DLD1 (cell line): Measurements from ENCODE around the gene HPGDS.

Experiments used
- in situ Hi-C: cut with HindIII; loops from 2 replicates; pipeline ENCODE4 v1.10.0; 2017; ENCODE audit warnings: low sequenced_read_pairs

Gene HPGDS

DNA sequence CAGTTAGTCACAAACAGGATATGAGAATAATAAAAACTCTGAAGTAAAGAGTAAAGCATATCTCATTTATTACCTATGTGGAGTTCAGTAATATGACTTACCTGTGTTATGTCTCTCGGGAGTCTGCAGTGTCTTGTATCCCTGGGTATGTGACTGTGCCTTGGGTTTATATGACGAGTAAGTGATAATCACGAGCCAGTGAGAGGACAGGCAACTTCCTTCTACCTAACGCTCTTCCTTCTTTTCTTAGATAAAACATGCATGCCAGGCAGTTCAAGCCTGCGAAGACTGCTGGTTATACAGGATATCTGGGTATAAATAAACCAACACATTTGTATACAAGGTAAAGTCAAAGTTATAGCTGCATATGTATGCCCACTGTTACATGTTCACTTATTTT, at the start of gene HPGDS:
HPGDS (minus strand) TSS at position 143 of the 400 bp plus-strand sequence. CDS start 8,207 bp downstream, outside the sequence.
- in situ Hi-C loops = no loop called here

DNA sequence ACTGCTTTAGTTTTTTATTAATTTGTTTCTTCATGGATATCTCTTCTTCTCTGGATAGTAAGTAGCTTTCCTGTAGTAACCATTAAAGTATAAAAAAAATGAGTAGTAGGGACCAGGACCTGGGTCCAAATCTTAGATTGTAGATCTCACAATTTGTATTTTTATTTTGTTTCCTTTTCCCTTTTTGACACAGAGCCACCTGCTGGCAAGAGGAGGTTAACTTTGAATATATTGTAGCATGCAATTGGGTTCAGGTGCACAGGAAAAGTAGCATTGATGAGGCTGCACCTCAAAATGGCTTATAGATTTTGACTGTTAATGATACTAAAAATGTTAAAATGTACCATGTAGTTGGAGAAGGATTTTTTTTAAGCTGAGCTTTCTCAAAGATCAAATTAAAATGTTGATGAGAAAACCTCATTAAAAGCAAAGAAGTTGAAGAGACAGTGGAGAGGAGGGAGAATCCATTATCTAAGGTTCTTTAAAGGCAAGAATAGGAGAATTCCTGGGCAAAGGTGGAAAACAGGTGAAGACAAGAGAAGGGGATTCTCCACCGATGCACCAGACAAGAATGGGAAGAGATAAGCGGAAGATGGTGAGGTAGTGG, 48.3 kb upstream of the HPGDS start:
- in situ Hi-C loops = loop anchor here (25.0 kb wide), 1 partner anchor 196 kb away; no protein-coding TSS in a partner anchor

DNA sequence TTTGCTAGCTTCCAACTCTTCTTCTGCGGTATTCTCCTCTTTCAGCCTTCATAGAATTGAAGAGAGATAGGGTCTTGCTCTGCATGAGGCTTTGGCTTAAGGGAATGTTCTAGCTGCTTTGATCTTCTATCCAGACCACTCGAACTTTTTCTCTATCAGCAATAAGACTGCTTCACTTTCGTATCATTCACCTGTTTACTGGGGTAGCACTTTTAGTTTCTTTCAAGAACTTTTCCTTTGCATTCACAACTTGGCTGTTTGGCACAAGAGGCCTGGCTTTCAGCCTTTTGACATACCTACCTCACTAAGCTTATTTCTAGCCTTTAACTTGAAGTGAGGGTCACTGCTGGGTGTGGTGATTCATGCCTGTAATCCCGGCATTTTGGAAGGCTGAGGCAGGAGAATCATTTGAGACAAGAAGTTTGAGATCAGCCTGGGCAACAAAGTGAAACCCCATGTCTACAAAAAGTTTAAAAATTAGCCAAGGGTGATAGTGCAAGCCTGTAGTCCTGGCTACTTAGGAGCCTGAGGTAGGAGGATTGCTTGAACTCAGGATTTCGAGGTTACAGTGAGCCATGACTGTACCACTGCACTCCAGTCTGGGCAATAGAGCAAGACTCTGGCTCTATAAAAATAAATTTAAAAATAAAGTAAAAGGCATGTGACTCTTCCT, 47.1 kb upstream of the HPGDS start:
- in situ Hi-C loops = loop anchor here (25.0 kb wide), 1 partner anchor 198 kb away; no protein-coding TSS in a partner anchor

DNA sequence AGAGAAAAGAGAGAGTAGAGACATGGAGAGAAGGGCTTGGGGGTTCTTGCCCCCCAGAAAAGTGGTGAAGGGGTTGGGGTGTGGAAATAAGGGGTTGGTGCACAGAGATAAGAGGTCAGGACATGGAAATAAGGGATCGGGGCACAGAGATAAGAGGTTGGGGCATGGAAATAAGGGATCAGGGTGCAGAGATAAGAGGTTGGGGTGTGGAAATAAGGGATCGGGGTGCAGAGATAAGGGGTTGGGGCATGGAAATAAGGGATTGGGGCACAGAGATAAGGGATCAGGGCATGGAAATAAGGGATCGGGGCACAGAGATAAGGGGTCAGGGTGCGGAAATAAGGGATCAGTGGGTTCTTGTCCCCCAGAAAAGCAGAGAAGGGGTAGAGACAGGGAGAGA, 45.3 kb upstream of the HPGDS start:
- in situ Hi-C loops = loop anchor here (25.0 kb wide), 1 partner anchor 199 kb away; no protein-coding TSS in a partner anchor

DNA sequence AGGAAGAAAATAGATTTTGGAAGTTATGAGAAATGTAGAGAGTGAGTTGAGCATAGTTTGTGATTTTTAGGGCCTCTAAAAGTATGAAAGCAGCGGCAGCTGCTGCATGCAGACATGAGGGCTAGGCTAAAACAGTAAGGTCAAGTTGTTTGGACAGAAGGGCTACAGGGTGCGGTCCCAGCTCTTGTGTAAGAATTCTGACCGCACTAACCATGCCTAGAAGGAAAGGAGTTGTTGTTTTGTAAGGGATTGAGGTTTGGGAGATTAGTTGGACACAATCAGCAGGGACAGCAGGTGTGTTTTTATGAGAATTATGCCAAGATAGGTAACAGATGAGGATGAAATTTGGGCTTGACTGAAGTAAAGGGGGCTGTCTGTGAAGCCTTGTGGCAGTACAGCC, 42.8 kb upstream of the HPGDS start:
- in situ Hi-C loops = loop anchor here (25.0 kb wide), 1 partner anchor 202 kb away; no protein-coding TSS in a partner anchor

DNA sequence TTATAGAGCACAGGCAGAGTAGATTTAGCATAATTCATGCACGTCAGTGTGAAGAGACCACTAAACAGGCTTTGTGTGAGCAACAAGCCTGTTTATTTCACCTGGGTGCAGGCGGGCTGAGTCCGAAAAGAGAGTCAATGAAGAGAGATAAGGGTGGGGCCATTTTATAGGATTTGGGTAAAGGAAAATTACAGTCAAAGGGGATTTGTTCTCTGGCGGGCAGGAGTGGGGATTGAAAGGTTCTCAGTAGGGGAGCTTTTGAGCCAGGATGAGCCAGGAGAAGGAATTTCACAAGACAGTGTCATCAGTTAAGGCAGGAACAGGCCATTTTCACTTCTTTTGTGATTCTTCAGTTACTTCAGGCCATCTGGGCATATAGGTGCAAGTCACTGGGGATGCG, 40.3 kb upstream of the HPGDS start:
- in situ Hi-C loops = loop anchor here (25.0 kb wide), 1 partner anchor 204 kb away; no protein-coding TSS in a partner anchor

DNA sequence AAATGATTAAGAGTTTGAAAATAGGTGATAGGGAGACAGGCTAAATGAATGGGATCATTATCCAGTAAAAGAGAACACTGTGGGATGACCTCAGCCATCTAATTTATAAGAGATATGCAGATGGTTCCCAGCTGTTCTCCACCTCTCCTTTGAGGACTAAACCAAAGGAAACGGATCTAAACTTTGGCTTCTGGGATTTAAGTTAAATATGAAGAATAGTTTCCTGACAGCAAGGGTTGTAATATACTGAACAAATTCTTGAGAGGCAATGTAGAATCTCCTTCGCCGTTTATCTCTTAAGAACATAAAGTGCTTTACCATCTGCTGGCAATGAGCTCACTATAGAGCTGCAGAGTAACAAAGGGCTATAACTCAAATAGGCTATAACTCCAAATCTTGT, 35.4 kb upstream of the HPGDS start:
- in situ Hi-C loops = loop anchor here (25.0 kb wide), 1 partner anchor 209 kb away; no protein-coding TSS in a partner anchor

DNA sequence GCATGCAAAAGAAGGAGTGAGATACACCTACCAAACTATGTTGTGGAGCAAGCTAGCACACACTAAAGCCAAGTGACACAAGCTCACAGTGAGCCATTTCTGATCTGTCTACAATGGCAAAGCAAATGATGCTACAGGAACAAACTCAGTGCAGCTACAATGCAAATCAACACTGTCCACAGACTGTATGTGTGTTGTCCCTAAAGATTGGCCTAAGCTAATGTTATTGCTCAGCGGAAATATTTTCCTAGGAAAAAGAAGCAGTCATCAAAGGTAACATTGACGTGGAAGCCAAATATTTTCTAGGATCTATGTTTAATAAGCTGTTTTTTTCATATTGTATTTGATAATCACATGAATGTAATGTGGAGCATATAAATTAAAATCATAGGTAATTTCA, 34.7 kb upstream of the HPGDS start:
- in situ Hi-C loops = loop anchor here (25.0 kb wide), 1 partner anchor 210 kb away; no protein-coding TSS in a partner anchor

DNA sequence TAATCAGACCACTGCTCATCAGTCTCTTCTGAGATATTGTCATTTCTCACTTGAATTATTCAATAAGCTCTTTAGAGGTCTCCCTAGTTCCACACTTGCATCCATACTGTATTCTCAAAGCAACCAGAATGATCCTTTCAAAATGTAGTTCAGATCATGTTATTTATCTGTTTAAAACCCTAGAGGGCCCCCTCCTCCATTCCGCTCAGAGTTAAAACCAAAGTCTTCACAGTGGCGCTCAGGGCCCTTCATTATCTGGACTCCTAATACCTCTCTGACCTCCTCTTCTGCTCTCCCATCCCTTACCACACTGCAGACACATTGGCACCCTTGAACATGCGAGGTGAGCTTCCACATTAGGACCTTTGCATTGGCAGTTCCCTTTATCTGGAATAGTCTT, 32.7 kb upstream of the HPGDS start:
- in situ Hi-C loops = loop anchor here (25.0 kb wide), 1 partner anchor 212 kb away; no protein-coding TSS in a partner anchor

DNA sequence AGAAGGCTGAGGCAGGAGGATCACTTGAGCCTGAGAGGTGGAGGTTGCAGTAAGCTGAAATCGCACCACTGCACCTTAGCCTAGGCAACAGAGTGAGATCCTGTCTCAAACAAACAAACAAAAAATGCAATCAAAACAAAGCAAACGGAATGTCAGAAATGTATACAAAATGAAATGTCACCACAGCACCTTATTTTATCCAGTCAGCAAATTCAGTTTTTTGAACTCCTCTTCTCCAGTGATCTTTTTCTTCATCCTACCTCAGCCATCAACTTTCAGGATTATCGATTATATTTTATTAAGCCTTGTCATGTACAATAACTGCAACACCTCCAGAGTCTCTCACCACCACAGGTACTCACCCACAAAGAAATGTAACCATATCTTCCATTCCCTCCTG, 31.1 kb upstream of the HPGDS start:
- in situ Hi-C loops = no loop called here

DNA sequence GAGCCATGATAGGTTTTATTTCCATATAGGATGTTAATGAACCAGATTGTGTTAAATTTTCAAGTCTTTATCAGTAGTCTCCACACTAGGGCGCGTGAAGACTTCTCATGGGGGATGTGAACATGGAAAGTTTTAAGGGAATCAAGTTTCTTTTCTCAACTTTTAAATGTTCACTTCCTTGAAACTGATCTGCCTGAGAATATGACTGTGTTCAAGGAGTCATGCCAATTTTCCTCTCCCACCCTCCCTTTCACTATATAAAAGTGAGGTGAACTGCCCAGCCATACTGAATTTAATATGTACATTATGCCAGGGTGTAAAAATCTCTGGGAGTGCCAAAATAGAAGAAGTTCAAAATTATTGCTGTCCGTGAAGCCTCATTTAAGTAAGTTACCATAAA, 30.4 kb upstream of the HPGDS start:
- in situ Hi-C loops = no loop called here

DNA sequence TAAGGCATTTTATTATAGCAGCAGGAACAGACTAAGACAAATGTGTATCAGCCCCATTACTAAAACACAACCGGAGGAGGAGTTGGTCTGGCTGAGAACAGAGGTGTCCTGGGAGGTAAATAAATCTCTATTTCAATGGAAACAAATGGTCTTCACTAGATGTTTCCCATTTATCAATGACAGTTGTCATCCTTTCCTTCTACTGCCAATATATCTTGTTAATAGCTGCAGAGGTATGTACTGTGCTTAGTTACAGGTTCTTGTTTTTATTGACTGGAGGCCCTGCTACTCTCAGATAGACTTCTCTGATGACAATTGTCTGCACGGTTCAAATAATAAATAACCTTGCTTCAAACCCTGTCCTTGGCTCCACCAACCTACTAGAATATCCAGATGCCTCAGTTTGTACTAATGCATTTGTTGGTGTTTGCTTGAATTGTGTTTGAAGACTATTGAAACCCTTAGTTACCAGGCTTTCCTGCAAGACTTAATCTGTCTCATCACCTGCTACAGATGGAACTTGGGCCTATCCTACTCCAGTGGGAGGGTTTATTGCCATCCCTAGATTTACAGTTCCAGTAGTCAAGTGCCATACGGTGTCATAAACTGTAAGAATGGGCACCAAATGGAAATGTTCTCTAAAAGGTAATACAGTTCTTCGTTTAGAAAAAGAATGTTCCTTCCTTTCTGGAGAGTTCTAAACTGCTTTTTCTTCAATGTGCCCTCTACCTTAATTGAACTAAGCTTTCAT, 29.8 kb upstream of the HPGDS start:
- in situ Hi-C loops = no loop called here

DNA sequence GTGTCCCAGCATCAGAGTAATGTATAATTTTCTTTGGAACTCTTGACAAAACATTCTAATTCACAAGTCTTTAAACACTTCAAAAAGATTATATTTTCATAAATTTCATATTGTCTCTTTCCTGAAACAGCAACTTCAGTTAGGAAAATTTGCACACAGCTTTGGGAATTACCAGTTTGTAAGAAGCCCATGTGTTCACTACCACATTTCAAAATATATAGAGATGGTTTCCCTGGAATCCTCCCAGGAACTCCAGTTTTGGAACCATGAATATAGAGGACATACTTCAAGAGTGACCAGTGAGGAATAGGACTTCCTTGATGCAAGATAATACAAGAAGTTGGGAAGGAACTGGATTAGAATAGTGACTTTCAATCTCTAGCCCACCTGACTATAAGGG, 28.7 kb upstream of the HPGDS start:
- in situ Hi-C loops = no loop called here

DNA sequence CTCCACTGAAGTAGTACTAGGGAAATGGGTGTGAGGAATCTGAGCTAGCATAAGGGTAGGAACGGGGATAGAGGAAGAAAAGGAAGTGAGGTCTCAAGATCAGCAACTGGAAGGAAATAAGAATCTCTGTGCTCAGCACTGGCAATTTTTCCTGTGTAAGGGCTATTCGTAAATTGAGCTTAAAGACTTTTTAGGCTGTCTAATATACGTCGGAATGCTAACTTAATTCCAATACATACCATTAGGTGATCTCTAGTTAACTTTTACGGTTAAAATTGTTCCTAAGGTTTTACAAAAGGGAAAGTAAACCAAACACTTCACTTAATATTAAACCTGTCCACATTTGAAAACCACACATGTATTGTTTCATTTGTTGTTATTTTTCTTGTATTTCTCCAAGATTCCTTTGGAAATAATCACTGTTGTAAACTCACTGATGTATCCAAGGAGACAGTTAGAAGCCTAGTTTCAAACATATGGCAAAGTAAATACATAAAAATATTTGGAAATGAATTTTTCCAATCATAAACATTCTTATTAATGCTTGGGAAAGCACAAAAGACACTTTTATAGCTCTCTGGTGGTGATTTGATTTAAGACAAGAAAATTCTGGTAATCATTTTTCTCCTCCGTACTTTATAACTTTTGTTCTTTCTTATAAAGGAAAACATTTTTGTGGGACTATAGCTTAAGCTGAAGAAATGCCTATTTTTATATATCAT, 28.1 kb upstream of the HPGDS start:
- in situ Hi-C loops = no loop called here

DNA sequence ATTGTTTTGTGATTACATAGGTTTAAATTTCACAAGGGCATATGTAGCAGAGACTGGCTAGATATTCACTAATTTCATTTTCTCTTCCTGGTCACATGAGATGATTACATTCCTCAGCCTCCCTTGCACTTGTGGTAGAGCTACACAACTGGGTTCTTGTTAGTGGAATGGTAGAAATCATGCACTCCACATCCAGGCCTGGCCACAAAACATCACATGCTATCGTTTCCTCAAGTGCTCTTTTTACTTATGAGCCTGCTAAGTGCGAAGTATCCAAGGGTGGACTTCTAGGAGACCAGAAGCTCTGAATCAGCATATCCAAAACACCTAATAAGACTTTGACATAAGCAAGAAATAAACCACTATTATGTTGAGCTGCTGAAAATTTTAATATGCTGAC, 26.4 kb upstream of the HPGDS start:
- in situ Hi-C loops = no loop called here

DNA sequence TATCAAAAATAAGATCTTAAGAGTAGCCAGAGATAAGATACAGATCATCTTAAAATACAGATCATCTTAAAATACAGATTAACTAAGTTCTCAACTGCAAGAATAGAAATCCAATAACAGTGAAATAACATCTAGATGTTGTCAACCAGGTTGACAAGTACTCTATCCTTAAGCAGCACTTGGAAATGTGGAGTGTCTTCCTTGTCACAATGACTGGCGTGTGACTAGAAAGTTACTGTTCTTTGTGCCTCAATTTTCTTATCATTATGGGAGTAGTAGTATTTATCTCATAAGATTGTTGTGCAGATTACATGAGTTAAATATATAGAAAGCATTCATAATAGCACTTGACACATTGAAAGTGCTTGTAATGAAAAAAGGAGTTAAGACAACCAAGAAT, 25.8 kb upstream of the HPGDS start:
- in situ Hi-C loops = no loop called here

DNA sequence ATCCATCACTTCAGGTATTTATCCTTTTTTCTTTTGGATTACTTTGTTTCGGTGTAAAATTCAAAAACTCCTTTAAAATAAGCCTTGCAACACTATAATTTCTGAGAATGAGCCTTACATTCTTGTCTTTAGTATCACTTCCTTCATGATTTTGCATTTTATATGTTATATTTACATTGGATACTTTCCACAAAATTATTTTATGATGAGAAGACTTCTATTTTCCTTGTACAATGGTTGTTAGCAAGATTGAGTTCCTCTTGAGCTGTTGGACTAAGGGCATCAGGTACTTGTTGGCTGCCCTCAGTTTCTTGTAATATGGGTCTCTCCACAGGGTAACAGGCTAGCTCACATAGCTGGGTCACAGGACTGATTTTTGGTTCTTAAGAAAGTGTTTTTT, 22.7 kb upstream of the HPGDS start:
- in situ Hi-C loops = no loop called here

DNA sequence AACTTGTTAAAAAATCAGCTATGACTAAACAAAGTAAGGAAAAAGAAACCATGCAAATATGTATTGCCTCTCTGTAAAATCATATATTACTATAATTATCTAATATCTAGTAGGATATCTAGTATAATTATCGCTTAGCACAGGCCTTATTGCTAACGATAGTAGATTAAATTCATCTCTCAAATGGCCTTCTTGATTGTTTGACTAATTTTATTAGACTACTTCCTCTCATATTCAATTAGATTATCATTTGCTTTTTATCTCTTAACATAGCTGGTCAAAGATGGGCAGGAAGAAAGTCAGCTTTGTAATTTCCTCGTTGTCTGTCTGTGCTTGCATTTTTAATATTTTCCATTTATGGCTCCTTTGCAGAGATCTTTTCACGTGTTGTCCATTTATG, 21.9 kb upstream of the HPGDS start:
- in situ Hi-C loops = no loop called here

DNA sequence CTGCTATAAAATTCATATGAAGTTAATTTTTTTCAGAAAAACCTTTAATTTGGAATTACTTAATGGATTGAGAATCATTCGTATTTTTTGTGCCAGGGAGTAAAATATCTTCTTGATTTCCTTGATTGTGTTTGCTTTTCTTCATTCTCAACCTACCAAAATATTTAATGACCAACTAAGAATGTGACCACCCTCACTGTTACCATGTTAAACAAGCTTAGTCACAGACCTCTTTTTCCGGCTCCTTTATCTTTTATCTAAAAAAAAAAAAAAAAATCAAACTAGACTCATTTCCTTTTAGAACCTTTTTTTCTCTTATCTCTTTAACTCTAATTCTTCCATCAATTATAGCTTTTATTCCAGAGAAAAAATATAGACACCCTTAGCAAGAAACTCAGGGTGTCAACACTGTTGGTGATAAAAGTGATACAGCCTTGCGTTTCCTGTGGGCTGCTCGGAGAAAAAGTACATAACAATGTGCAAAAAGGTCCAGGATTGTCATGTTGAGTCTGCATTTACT, 20.6 kb upstream of the HPGDS start:
- in situ Hi-C loops = no loop called here

DNA sequence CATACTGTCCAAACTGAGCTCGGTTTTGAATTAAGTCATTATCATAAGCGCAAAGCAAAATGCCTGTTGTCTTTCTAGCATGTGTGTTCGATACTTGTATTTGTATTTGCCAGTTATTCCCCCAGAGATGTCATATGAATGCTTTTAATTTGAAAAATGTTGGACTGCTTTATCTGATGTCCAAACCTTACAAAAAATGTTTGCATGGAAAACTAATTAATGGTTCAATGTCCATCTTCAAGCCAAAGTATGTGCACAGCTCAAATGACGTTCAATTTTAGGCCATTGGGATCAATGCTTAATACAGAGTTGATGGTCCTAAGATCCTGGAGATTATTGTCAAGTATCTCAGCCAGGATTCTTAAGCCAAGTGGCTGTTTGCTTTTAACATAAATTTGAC, 17.2 kb upstream of the HPGDS start:
- in situ Hi-C loops = no loop called here

DNA sequence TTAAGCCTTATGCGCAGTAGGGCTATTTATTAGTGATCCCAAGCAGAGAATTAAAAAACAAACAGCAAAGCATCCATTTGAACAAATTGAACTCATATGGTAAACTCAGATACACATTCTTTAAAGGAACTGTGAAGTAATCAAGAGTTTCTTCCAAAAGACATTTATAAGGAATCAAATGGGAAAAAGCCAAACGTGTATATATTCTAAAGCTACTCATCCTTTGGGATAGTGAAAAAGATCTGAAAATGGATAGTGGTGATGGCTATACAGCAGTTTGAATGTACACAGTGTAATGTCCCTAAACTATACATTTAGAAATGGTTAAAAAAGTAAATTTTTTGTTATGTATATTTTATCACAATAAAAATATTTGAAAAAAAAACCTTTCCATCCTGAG, 16.6 kb upstream of the HPGDS start:
- in situ Hi-C loops = no loop called here
